Nephron (organoid): Measurements from ENCODE around the gene MRNIP.

Source experiments
- H3K27ac Mint-ChIP-seq, 3 experiments: 2 replicates each; pipeline ENCODE4 v1.8.0; 2020; ENCODE audit warnings: mixed read lengths in 3 of 3, mild to moderate bottlenecking in 2 of 3, moderate library complexity in 1 of 3
- H3K27me3 Mint-ChIP-seq: 2 replicates; pipeline ENCODE4 v1.8.0; 2021; ENCODE audit warnings: low read depth, mild to moderate bottlenecking, moderate library complexity, mixed read lengths
- H3K36me3 Mint-ChIP-seq: 2 replicates; pipeline ENCODE4 v1.8.0; 2020; ENCODE audit warnings: low read depth, mixed read lengths
- H3K4me1 Mint-ChIP-seq: 2 replicates; pipeline ENCODE4 v1.8.0; 2020; ENCODE audit warnings: mixed read lengths
- H3K4me3 Mint-ChIP-seq, 3 experiments: 2 replicates each; pipeline ENCODE4 v1.8.0; 2020; ENCODE audit warnings: mild to moderate bottlenecking in 3 of 3, mixed read lengths in 3 of 3, moderate library complexity in 2 of 3
- H3K9me3 Mint-ChIP-seq: 2 replicates; pipeline ENCODE4 v1.8.0; 2020; ENCODE audit warnings: mixed read lengths
- CTCF ChIP-seq, 3 experiments: fragments of 200-600 bp; sonication (generic); IDR thresholded peaks; one replicate each; pipeline ENCODE4 v1.5.0; 2021; ENCODE audit warnings: antibody characterized with exemption in 3 of 3; ENCODE audit not compliant: unreplicated experiment in 3 of 3

The MRNIP gene

DNA sequence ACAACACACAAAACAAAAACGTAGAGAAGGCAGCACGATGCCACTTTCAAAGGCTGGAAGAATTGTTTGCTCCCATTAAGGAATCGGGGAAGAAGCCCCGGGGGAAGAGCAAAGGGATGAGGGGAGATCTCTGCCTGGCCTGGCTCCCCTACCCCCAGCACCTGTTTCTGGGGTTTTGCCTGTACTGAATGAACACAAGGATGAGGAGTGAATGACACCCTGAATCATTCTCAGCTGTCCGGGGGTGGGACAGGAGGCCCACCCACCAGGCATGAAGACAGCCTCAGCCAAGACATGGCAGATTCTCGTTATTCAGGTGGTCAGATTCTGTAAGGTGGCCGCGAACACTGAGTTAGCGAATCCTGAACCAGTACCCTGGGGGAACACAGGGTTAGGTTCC lies 41.6 kb upstream of the MRNIP start:
- peak overlapping the region; percentile 46 to 93 (median 87) for H3K27ac Mint-ChIP-seq
- peaks cover 15% of the 10 kb centered on the region for H3K4me1 Mint-ChIP-seq
- H3K36me3 Mint-ChIP-seq = peaks cover 41% of the 10 kb centered on the region
- no peaks in the 10 kb centered on the region for H3K27me3 Mint-ChIP-seq
- no peak for TF ChIP-seq CTCF (IDR thresholded peaks at IDR 0.05; ENCODE audit: unreplicated experiment in 3 of 3)
- no peak overlapping the region for H3K4me3 Mint-ChIP-seq
- H3K9me3 Mint-ChIP-seq = no peaks in the 10 kb centered on the region

GRCh38 chr5:179895861-179896260 lies 37.2 kb upstream of the MRNIP start:
- Mint-ChIP-seq H3K36me3 (peaks cover 39% of the 10 kb centered on the region), H3K27ac (no peak overlapping the region)
- TF ChIP-seq CTCF (IDR thresholded peaks at IDR 0.05; ENCODE audit: unreplicated experiment in 3 of 3) = no peak

GRCh38 chr5:179893958-179894895 lies 35.6 kb upstream of the MRNIP start:
- TF ChIP-seq CTCF (IDR thresholded peaks at IDR 0.05; ENCODE audit: unreplicated experiment in 3 of 3) = no peak
- Mint-ChIP-seq H3K4me3 (no peak overlapping the region), H3K9me3 (no peaks in the 10 kb centered on the region), H3K27me3 (no peaks in the 10 kb centered on the region), H3K4me1 (no peaks in the 10 kb centered on the region), H3K36me3 (peaks cover 40% of the 10 kb centered on the region), H3K27ac (no peak overlapping the region)

More at GRCh38 chr5:179895861-179896260, 37.2 kb upstream of the MRNIP start:
- Mint-ChIP-seq H3K27me3 (no peaks in the 10 kb centered on the region), H3K4me3 (no peak overlapping the region), H3K9me3 (no peaks in the 10 kb centered on the region), H3K4me1 (peaks cover 12% of the 10 kb centered on the region)

DNA sequence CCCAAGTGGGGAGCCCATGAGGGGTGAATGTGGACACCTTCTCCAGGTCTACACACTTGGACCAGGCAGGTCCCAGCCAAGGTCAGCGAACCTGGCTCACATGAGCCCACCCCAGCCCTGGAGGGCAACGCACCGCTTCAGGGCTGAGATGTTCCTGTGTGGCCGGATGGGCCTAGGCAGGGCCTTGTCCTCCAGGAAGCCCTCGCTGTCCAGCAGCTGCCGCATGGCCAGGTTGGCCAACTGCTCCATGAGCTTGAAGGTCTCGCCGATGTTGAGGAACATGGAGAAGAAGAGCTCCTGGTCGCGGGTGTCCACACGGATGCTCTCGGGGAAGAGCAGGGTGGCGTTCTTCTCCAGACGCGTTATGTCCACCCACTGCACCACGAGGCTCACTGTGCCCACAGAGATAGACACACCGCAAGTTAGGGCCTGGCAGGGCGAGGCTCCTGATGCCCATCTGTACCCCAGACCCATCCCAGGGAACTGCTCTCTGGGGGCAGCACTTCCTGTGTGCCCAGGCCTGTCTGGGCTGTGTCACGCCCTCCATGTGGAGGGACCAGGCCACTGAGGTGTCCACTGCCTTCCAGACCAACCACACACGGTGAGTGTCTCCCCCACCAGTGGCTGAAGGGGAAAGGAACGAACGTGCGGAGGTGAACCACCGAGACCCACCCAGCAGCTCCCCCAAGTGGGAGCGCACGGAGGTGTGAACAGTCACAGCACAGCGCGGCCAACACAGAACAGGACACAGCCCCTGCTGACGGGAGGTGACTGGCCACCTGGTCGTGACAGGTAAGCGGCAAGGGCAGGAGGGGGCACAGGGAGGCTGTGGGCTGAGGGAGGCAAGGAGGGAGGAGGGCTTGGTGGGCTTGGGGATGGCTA lies 34.7 kb upstream of the MRNIP start:
- Mint-ChIP-seq H3K4me3 (no peak overlapping the region), H3K4me1 (no peaks in the 10 kb centered on the region), H3K36me3 (peaks cover 42% of the 10 kb centered on the region), H3K27ac (no peak overlapping the region), H3K27me3 (no peaks in the 10 kb centered on the region), H3K9me3 (no peaks in the 10 kb centered on the region)
- TF ChIP-seq CTCF (IDR thresholded peaks at IDR 0.05; ENCODE audit: unreplicated experiment in 3 of 3) = no peak

DNA sequence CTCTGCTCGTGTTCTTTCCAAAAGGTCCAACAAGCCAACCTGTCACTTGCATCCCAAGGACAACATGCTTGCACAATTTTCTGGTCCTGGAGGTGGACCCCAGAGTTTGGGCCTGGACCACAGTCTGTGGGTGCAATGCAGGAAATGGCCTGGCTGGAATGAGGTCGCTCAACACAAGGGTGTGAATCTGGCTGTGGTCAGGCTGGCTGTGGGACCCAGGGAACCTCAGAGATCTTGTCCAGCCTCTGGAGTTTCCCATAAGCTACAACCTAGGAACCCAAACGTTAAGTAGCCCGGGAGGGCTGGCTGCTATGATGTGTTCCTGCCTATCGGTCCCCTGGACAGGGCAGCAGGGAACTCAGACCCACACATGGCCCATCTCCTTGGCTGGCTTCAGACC lies 33.6 kb upstream of the MRNIP start:
- no peaks in the 10 kb centered on the region for H3K9me3 Mint-ChIP-seq
- no peak overlapping the region for H3K27ac Mint-ChIP-seq
- no peak for TF ChIP-seq CTCF (IDR thresholded peaks at IDR 0.05; ENCODE audit: unreplicated experiment in 3 of 3)
- no peaks in the 10 kb centered on the region for H3K4me1 Mint-ChIP-seq
- H3K36me3 Mint-ChIP-seq = peaks cover 44% of the 10 kb centered on the region
- H3K27me3 Mint-ChIP-seq = no peaks in the 10 kb centered on the region
- H3K4me3 Mint-ChIP-seq = no peak overlapping the region
